ES-I3 (cell line): Measurements from ENCODE around the gene ERV3-1.
"Not testable (repeated sequence)": the region's sequence is repeated elsewhere in the genome, so short reads cannot be mapped to it uniquely, and the experiment has no call there.

Experiments
- H3K36me3 ChIP-seq: 2 replicates; pipeline ENCODE4 v1.6.1; 2013; ENCODE audit warnings: mild to moderate bottlenecking, low read length, control low read depth, moderate library complexity; ENCODE audit not compliant: insufficient read depth
- H3K4me1 ChIP-seq: 2 replicates; pipeline ENCODE4 v1.6.1; 2013; ENCODE audit warnings: mild to moderate bottlenecking, control low read depth, low read length; ENCODE audit not compliant: insufficient read depth
- H3K9ac ChIP-seq: 2 replicates; pipeline ENCODE4 v1.6.1; 2013; ENCODE audit warnings: low read depth, mild to moderate bottlenecking, low read length, moderate library complexity
- H3K9me3 ChIP-seq: 2 replicates; pipeline ENCODE4 v1.6.1; 2013; ENCODE audit warnings: mild to moderate bottlenecking, low read length, moderate library complexity; ENCODE audit not compliant: control insufficient read depth, insufficient read depth

Gene ERV3-1

GRCh38 chr7:65025023-65025422 lies 18.5 kb upstream of the ERV3-1 start:
- H3K9me3 ChIP-seq, result not testable (repeated sequence)

GRCh38 chr7:65020978-65021377 lies 14.5 kb upstream of the ERV3-1 start:
- H3K9me3 ChIP-seq, result not testable (repeated sequence)

More at GRCh38 chr7:65025023-65025422, 18.5 kb upstream of the ERV3-1 start:
- not testable (repeated sequence) for H3K4me1 ChIP-seq, H3K9ac ChIP-seq, H3K36me3 ChIP-seq

GRCh38 chr7:65009881-65010280 lies 3.4 kb upstream of the ERV3-1 start:
- not testable (repeated sequence) for H3K36me3 ChIP-seq, H3K9me3 ChIP-seq, H3K9ac ChIP-seq, H3K4me1 ChIP-seq

More at GRCh38 chr7:65020978-65021377, 14.5 kb upstream of the ERV3-1 start:
- not testable (repeated sequence) for H3K4me1 ChIP-seq, H3K9ac ChIP-seq, H3K36me3 ChIP-seq

- H3K36me3 ChIP-seq, H3K9ac ChIP-seq: not testable (repeated sequence)
Observed at GRCh38 chr7:65009394-65009793, 2.9 kb upstream of the ERV3-1 start.

GRCh38 chr7:65007036-65007435 lies 549 bp upstream of the ERV3-1 start:
- H3K9me3 ChIP-seq, H3K4me1 ChIP-seq, H3K36me3 ChIP-seq: not testable (repeated sequence)
- peak overlapping the region; percentile 95; the same call in 1 of the 2 replicates for H3K9ac ChIP-seq

More at GRCh38 chr7:65009394-65009793, 2.9 kb upstream of the ERV3-1 start:
- not testable (repeated sequence) for H3K9me3 ChIP-seq, H3K4me1 ChIP-seq

- H3K4me1 ChIP-seq, result 0 out of 2 replicates have a peak, but pooled peaks cover 5% of the 10 kb centered on the region
- H3K9me3 ChIP-seq, result no peaks in the 10 kb centered on the region; the same call in 1 of the 2 replicates
- H3K36me3 ChIP-seq, result peaks cover 7% of the 10 kb centered on the region; the same call in 1 of the 2 replicates
- H3K9ac ChIP-seq, result no peak overlapping the region
Observed at GRCh38 chr7:65004575-65004974, 1.9 kb downstream of the ERV3-1 start.

GRCh38 chr7:65002972-65003585 lies 3.4 kb downstream of the ERV3-1 start:
- Histone ChIP-seq H3K4me1 (0 out of 2 replicates have a peak, but pooled peaks cover 5% of the 10 kb centered on the region), H3K9me3 (peaks cover 4% of the 10 kb centered on the region; the same call in 1 of the 2 replicates), H3K36me3 (peaks cover 7% of the 10 kb centered on the region; the same call in 1 of the 2 replicates), H3K9ac (no peak overlapping the region)

GRCh38 chr7:65001291-65001814 lies 5.1 kb downstream of the ERV3-1 start:
- Histone ChIP-seq H3K9me3 (peaks cover 4% of the 10 kb centered on the region; the same call in 1 of the 2 replicates), H3K9ac (no peak overlapping the region), H3K4me1 (0 out of 2 replicates have a peak, but pooled peaks cover 5% of the 10 kb centered on the region), H3K36me3 (peaks cover 7% of the 10 kb centered on the region; the same call in 1 of the 2 replicates)

- Histone ChIP-seq H3K36me3 (peaks cover 7% of the 10 kb centered on the region; the same call in 1 of the 2 replicates), H3K4me1 (no peaks in the 10 kb centered on the region), H3K9me3 (peaks cover 13% of the 10 kb centered on the region; the same call in 1 of the 2 replicates), H3K9ac (no peak overlapping the region)
Observed at GRCh38 chr7:64999165-65000004, 7.1 kb downstream of the ERV3-1 start.

- Histone ChIP-seq H3K4me1 (no peaks in the 10 kb centered on the region), H3K9ac (no peak overlapping the region), H3K9me3 (peaks cover 16% of the 10 kb centered on the region; the same call in 1 of the 2 replicates), H3K36me3 (0 out of 2 replicates have a peak, but pooled peaks cover 4% of the 10 kb centered on the region)
Observed at GRCh38 chr7:64998865-64999164, 7.7 kb downstream of the ERV3-1 start.

GRCh38 chr7:64997927-64998391 lies 8.5 kb downstream of the ERV3-1 start:
- Histone ChIP-seq H3K9me3 (peaks cover 22% of the 10 kb centered on the region), H3K36me3 (peaks cover 8% of the 10 kb centered on the region; the same call in 1 of the 2 replicates), H3K9ac (no peak overlapping the region), H3K4me1 (no peaks in the 10 kb centered on the region)

- Histone ChIP-seq H3K36me3 (peaks cover 11% of the 10 kb centered on the region; the same call in 1 of the 2 replicates), H3K9ac (no peak overlapping the region), H3K4me1 (no peaks in the 10 kb centered on the region), H3K9me3 (peaks cover 26% of the 10 kb centered on the region)
Observed at GRCh38 chr7:64997164-64997908, 9.2 kb downstream of the ERV3-1 start.

GRCh38 chr7:64996305-64996704 lies 10.2 kb downstream of the ERV3-1 start:
- H3K36me3 ChIP-seq, result peaks cover 7% of the 10 kb centered on the region; the same call in 1 of the 2 replicates
- no peaks in the 10 kb centered on the region for H3K4me1 ChIP-seq
- H3K9me3 ChIP-seq, result peaks cover 32% of the 10 kb centered on the region
- H3K9ac ChIP-seq, result no peak overlapping the region

- peaks cover 7% of the 10 kb centered on the region; the same call in 1 of the 2 replicates for H3K36me3 ChIP-seq
- no peak overlapping the region for H3K9ac ChIP-seq
- no peaks in the 10 kb centered on the region for H3K4me1 ChIP-seq
- H3K9me3 ChIP-seq, result peaks cover 38% of the 10 kb centered on the region
Observed at GRCh38 chr7:64993901-64994300, 12.6 kb downstream of the ERV3-1 start.
